TTC549 (cell line): Measurements from ENCODE around the gene AOX1.
"Not testable (repeated sequence)": the region's sequence is repeated elsewhere in the genome, so short reads cannot be mapped to it uniquely, and the experiment has no call there.

ENCODE experiments used
- FAIRE-seq: peaks from 2 replicates; lab custom pipeline; 2012; peaks lifted over from hg19 to GRCh38; lab: Jason Lieb, UNC

AOX1 gene

DNA sequence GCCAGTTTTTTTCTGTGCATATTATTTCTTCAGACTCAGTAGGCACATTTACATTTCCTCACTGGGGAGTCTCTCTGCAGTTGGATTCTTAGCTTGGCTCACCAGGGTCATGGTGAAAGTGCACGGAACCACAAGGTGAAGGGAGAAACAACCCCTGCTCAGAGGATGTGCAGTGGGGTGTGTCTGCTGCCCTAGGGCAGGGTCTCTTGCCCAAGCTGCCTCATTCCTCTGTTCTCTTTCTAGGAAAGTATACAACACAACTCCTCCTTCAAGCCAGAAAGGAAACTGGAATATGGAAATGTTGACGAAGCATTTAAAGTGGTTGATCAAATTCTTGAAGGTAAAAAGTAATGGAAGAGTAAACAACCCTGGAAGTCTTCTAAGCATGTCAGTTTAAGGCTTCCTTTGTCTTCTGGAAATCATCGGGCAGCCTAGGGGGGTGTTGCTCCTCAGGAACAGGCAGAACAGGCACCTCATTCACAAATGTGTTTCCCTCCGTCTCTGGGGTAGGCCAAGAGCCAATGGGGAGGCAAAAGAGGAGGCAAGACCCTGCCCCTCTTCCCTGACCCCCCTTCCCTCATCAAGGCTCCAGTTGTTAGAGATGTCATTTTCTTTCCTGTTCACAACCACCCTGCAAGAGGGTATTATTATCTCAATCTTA is 41.4 kb downstream of the AOX1 start:
- no peak for FAIRE-seq

DNA sequence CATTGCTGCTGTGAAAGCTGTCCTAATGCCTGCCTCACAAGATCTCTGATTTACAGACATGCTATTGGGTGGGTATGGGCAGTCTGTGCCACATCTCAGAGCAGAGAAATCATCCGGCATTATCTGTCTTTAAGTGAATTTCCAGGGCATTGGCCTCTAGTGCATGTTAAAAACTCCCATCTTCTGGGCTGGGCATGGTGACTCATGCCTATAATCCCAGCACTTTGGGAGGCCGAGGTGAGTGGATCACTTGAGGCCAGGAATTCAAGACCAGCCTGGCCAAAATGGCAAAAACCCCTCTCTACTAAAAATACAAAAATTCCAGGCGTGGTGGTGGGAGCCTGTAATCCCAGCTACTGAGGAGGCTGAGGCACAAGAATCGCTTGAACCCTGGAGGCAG is 42.6 kb downstream of the AOX1 start:
- FAIRE-seq, result not testable (repeated sequence)

DNA sequence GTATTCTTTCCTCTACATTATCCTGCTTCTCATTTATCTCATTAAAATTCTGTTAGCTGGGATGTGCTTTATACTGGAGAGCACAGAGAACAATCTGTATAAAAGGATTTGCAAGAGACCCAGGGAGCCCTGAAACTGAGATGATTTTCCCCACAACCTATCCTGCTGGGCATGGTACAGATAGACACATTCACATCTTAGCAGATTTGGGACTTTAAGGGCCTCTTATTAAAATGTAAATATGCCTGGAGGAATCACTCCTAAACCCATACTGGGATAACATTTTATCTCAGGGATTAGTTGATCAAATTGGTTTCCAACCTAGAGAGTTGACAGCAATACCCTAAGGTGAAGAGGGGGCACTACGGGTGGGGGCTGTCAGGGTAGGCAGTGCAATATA is 45.5 kb downstream of the AOX1 start:
- no peak for FAIRE-seq

DNA sequence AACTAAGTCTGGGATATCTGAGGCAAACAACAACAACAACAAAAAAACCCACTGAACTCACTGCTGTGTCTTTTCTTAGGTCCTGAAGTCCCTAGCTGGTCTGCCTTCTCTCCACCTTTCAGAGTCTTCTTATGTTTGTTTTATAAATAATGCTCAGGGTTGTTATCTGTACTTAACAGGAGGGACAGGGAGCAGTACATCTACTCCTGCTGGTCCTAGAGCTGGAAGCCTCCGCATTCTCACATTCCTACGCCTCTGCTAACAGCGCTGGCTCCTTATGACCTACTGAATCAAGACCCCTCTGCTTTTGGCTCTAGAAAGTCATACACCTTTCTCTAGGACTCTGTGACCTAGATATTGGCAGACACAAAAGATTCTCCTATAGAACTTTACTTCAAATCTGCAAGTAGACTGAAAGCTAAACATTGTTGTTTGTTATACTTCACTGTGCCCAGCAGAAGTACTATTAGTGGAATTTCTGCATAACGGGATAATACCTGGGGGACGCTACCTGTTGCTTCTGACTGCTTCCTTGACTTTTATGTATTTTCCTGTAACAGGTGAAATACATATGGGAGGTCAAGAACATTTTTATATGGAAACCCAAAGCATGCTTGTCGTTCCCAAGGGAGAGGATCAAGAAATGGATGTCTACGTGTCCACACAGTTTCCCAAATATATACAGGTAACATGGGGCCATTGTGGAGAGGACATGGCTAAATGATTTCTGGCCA is 48.6 kb downstream of the AOX1 start:
- FAIRE-seq, result no peak

DNA sequence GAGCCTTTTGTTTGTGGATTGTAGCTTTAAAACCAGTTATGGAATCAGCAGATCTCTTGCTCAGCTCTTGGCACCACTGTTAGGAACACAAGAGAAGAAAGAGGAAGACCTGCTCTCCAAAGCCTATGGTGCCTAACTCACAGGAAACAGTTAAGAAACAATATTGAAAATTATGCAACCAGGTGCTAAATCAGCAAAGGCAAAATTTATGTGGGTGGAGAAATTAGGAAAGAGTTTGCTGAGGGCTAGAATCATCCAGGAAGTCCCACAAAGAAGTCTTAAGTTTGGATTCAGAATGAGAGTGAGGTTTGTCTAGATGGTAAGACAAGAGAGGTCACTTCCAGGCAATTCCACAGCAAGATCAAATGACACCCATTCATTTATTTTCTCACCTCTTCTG is 49.4 kb downstream of the AOX1 start:
- FAIRE-seq, result no peak

DNA sequence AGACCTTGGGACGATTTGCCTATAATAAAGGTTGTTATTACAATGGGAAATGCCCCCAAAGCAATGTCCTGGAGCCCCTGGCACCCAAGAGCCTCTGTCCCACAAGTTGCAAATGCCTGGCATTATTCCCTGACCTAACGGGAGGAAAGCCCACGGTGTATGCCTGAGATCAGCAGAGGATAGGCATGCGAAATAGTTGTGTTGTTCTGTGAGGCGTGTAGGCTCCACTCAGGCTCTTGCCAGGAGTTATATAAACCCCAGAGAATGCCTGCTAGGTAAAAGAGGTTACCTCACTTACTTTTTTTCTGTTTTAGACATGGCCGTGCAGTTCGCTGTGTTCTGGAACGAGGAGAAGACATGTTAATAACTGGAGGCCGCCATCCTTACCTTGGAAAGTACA is 52.1 kb downstream of the AOX1 start:
- FAIRE-seq, result no peak

DNA sequence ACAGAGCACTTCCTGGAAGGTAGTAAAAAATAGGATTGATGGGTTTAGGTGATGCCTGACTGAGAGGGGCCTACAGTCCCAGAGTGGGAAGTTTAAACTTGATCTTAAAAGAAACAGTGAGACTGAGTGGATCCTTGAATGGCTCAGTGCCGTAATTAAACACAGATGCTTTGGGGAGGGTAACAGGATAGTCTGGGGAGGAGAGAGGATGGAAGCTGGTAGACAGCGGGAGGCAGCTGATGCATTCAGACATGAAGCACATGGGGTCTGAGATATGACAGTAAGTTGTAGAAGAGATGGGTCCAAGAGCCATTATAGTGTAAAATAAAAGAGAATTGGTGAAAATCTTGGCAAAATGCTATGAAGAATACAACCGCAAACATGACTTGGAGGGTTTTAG is 54.4 kb downstream of the AOX1 start:
- no peak for FAIRE-seq

DNA sequence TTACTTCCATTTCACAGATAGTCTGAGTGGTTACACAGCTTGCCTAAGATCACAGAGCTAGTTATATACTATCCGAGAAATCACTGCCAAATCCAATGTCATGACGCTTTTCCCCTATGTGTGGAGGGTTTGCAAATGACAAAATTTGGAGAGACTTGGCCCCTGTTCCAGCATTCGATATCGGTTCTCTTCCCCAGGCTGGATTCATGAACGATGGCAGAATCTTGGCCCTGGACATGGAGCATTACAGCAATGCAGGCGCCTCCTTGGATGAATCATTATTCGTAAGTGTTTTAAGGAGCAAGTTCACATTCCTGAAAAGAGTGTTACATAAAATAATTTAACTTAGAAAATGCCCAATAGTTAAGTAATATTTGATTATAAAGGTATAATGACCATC is 55.1 kb downstream of the AOX1 start:
- no peak for FAIRE-seq

DNA sequence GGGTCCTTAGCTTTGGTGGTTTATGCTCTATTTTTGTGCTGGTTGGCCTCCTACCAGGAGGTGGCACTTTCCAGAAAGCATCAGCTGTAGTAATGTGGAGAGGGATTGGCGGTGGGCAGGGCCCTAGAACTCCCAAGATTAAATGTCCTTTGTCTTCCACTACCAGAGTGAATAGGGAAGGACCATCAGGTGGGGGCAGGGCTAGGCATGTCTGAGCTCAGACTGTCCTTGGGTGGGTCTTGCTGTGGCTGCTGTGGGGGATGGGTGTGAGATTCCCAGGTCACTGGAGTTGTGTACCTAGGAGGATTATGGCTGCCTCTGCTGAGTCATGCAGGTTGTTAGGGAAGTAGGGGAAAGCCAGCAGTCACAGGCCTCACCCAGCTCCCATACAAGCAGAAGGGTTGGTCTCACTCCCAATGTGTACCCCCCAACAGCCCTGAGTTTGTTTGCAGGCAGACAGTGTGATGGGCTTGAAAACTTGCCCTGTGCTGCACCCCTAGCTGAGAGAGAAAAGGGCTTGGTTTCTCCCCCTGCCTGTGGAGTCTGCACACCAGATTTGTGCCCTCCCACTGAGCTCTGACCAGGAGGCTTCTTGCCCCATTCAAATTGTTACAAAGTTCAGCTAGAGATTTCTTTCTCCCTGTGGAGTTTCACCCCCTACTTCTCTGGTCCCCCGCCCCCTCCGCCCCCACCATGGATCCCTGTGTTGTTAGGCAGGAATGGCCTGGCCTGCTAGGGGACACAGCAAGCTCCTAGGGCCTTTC is 62.9 kb downstream of the AOX1 start:
- FAIRE-seq, result not testable (repeated sequence)

DNA sequence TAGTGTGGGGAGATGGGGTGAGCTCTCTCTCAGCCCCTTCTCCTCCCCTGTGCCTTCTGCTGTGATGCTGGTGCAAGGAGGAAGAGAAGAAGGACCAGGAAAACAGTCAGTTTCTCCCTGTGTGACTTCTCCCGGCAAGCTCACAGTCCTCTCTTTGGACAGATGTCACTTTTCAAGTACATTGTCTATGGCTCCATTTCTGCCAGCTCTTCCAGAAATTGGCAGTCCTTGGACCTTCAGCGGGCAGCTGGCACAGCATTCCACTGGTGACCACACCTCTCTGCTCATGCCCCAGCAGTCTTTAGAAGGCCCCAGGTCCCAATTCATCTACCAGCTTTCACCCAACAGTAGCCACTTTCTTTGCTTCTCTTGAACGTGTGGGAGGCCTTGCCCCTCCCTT is 63.9 kb downstream of the AOX1 start:
- no peak for FAIRE-seq

DNA sequence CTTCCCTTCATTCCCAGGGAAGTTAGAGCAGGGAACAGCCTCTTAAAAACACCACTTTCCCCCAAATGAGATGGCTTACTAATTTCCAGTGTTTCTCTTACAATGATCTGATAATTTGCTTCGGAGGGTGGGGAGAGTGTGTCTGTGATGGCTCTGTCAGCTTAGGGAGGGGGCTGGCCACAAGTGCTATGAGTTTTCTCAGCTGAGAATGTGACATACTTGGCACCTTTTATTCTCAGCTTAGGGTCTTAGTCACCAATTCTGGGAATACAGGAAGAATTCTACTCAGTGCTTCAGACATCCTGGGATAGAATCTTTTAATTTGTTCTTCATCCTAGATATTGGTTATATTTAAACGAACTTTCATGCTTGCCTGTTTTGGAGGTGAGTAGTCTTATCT is 64.4 kb downstream of the AOX1 start:
- no peak for FAIRE-seq

DNA sequence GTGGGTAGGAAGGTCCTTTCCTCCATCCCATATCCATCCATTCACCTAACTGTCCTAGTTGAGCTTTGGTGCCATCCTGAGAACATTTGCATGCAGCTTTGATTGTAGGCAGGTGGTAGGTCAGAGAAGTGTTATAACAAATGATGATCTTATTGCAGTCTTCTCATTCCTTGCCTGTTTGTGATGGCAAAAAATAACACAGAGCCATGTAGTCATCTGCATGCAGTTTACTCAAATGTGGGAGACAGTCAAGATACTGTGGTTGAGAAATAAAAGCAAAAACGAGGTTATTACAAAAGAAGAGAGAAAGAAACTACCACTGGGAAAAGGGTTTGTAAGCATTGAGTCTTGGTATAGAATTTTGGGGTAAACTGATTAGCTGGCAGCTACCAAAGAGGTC is 66.3 kb downstream of the AOX1 start:
- no peak for FAIRE-seq

DNA sequence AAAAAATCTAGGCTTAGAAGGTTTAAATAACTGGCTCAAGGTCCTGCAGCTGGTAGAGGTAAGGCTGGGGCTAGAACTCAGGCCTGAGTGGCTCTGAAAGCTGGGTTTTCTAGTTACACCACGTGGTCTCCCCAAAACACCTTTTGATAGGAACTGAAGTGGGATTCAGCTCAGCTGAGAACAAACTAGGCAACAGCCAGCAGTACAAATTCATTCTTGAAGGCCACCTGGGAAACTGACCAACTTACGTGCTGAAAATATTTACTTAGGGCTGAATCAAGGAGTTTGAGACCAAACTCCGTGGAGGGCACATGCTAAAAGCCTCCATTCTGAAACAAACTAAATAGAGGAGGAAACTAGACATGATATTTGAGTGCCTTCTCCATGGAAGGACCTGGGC is 67.2 kb downstream of the AOX1 start:
- no peak for FAIRE-seq

DNA sequence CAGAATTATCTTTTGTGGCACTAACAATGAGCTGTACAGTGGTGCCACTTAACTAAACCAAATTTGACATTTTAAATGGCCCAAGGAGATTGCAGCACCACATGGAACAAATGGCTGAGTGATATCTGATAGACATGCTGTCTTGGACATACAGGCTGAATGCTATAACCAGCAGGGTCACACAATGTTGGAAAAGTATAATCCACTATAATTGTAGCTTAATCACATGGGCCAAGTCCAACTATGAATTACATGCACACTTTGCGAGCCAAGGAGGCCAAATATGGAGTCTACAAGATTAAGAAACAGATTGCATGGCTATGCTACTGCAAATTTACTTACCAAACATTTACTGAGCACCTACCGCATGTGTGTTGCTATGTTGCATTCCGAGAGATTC is 69.0 kb downstream of the AOX1 start:
- no peak for FAIRE-seq

DNA sequence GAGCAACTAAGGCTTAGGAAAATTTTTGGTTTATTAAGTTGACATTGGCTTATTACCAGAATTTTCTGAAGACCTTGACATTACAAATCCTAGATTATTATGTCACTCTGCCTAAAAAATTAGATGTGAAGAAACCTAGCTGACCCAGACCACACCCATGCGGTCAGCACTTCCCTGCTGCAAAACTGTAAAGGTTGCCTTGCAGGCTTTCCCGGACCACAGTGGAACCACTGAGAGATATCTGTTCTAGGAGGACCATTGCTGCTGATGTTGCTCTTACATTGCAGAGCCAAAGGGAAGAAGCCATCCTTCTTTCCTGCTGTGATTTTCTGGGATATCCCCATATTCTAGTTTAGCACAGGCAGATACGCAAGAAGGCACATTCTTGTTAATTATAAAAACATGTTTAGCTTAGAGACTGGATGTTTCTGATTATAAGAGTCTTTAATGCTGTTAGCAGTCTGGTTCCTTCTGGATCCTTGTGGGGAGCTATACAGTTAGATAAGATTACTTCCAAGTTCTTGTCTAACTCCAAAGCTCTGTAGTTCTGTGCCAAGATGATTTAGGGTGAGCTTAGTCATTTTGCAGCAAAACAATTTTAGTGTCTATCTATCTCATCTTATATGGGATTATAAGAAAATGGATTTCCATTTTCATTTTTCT is 70.2 kb downstream of the AOX1 start:
- FAIRE-seq, result no peak

DNA sequence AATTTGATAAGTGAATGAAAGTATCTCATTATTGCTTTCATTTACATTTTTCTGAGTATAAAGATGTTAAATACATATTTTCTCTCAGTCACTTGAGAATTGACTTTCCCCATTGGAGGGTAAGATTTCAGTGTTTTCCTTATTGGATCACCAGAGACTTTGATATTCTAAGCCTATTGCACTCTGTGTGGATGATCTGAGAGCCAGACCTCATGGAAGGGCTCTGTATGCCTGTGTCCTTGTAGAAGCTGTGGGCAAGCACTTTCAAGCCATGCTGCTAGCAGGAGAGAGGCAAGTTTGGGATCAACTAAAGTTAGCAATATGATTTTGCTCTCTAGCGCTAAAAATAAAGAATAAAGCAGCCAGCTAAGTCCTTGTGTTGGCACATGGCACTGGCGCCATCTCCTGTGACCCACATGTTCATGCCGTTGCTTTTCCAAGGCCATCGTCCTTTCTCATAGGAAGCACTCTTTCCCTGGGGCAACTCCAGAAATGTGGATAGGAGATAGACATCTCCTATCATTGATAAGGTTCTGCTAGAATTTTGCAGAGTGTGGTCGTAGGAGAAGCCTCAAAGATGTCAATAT is 72.6 kb downstream of the AOX1 start:
- FAIRE-seq, result no peak

DNA sequence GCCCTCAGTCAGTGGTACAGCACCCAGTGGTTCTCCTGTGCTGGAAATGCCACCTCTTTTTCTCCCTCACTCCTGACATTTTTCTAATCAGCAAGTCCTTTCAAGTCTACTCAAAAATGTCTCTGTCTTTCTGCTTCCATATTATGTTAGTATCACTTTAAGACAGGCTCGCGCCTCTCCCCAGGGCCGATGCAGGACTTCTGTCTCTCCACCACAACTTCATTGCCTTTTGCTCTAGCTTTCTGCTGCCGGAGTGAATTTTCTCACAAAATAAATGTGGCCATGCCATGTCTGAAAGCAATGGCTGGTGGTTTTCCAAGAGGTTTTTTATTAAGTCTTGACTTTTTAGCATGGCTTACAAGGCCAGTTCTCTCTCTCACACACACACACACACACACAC is 73.6 kb downstream of the AOX1 start:
- FAIRE-seq, result no peak

DNA sequence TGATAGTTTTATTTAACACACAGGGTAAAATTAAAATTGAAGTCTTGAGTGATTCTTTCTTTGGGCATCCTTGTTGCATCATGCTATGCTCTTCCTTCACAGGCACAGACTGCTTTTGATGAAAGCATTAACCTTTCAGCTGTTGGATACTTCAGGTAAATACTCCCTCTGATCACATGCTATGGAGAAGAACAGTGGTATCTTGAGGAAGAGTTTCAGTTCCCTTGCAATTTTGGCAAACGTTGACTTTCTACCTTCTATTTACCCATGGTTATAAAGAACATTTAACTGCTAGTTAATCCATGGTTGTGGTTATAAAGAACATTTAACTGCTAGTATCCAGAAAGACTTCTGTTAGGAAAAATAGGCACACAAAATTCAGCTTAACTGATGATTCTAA is 75.7 kb downstream of the AOX1 start:
- FAIRE-seq, result no peak

DNA sequence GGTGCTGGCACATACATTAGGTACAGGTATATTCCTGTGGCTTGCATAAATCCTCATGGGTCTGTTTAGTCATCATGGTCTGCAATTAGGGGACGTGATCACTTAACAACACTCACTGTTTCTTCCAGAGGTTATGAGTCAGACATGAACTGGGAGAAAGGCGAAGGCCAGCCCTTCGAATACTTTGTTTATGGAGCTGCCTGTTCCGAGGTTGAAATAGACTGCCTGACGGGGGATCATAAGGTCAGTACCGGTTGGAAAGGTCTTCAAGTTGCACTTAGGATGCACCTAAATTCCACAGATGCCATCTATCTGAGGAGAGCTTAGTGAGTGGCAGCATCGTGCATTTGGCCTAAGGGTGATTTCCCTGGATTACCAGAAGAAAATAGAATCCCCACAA is 76.9 kb downstream of the AOX1 start:
- FAIRE-seq, result no peak

DNA sequence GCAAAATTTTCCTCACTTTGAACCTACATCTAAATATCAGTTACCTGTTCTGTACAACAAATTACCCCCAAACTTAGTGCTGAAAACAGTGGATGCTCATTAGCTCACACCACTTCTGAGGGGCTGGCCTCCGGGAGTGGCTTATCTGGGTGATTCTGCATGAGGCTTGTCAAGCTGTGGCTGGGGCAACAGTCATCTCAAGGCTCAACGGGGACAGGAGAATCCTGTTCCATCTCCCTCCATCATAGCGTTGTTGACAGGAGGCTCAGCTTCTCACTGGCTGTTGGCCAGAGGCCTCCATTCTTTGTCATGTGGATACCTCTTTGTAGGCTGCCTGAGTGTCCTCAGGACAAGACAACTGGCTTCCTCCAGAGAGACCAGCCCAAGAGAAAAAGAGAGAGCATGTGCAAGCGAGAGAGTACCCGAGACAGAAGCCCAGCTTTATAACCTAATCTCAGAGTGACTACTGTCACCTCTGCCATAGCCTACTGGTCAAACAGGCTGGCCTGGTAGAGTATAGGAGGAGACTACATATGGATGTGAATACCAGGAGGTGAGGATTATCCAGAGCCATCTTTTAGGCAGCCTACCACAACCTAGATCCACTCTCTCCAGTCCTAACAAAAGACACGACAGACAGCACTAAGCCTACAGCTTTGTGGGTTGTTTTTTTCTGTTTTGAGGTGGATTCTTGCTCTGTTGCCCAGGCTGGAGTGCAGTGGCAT is 79.1 kb downstream of the AOX1 start:
- no peak for FAIRE-seq

DNA sequence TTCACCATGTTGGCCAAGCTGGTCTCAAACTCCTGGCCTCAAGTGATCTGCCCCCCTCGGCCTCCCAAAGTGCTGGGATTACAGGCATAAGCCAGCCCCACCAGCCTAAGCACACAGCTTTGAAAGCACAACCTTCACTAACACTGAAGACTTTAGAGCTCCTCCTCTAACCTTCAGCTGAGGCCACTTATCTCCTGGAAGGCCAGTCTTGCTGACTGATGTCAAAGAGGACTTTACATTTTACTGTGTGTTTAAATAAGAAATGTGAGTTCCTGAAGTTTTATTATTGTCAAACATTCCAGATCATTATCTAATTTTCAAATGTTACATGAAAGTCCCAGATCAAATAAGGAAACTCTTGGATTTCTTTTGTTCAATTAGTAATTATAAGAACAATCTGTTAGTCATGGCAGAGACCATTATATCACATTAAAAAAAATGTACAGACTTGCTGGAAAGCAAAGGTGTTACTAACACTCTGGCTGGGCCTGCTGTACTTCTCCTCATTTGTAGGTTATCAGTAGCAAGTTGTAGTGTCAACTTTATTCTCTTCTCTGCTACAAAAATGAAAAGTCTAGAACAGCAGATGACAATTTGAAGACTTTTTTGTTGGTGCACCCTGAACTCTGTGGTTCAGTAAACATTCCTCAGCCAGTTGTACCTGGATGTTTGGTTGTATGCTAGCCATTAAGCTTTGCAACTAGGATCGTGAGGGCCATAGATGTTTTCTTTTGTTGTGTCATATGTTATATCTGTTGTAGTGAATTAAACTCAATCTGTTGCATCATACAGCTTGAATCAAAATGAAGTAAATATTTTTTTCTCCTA is 80.0 kb downstream of the AOX1 start:
- no peak for FAIRE-seq
